WTC11 (cell line): ENCODE measurements around the gene P4HB. TPM values are rescaled to one million over a fixed set of nuclear protein-coding genes. Genes with fewer than 3 reads are reported as not detected.
"Not testable (repeated sequence)": the region's sequence is repeated elsewhere in the genome, so short reads cannot be mapped to it uniquely, and the experiment has no call there.

Experiments used
- ATAC-seq: fragments of 200-7000 bp; cut with Tn5 transposase; 2 replicates; pipeline ENCODE4 v1.10.0; 2021; ENCODE audit warnings: mild to moderate bottlenecking, moderate library complexity
- CTCF ChIA-PET: fragments of 300-600 bp; sonication (Branson Sonifier 250); formaldehyde crosslinking; loops from one replicate; lab custom pipeline; 2021; ENCODE audit warnings: antibody characterized with exemption; lab: Charles Lee
- POLR2A ChIA-PET: fragments of 350-600 bp; sonication (Branson Sonifier 250); formaldehyde crosslinking; loops from one replicate; lab custom pipeline; 2021; ENCODE audit warnings: antibody characterized with exemption; lab: Charles Lee
- DNase-seq: peaks from one replicate; pipeline ENCODE4 v3.0.0; 2021; ENCODE audit warnings: low spot score
- H3K27ac Mint-ChIP-seq: 2 replicates; pipeline ENCODE4 v1.8.0; 2021; ENCODE audit warnings: mixed read lengths
- H3K27me3 Mint-ChIP-seq: 2 replicates; pipeline ENCODE4 v1.8.0; 2021; ENCODE audit warnings: low read depth, mild to moderate bottlenecking, moderate library complexity, mixed read lengths
- H3K36me3 Mint-ChIP-seq: 2 replicates; pipeline ENCODE4 v1.8.0; 2021; ENCODE audit warnings: mixed read lengths
- H3K4me1 Mint-ChIP-seq: 2 replicates; pipeline ENCODE4 v1.8.0; 2022; ENCODE audit warnings: mixed read lengths
- H3K4me3 Mint-ChIP-seq: 2 replicates; pipeline ENCODE4 v1.8.0; 2021; ENCODE audit warnings: mild to moderate bottlenecking, moderate library complexity, mixed read lengths
- H3K9me3 Mint-ChIP-seq: 2 replicates; pipeline ENCODE4 v1.8.0; 2021; ENCODE audit warnings: mixed read lengths
- AFF4 ChIP-seq: sonication (generic); formaldehyde crosslinking; IDR thresholded peaks from 2 replicates; pipeline ENCODE4 v1.8.1; 2023; ENCODE audit warnings: mild to moderate bottlenecking, missing genetic modification reagents, borderline replicate concordance
- ARID4B ChIP-seq: sonication (generic); formaldehyde crosslinking; IDR thresholded peaks from 2 replicates; pipeline ENCODE4 v1.8.0; 2023; ENCODE audit warnings: missing genetic modification reagents, mild to moderate bottlenecking, borderline replicate concordance
- CREM ChIP-seq: sonication (generic); formaldehyde crosslinking; IDR thresholded peaks from 2 replicates; pipeline ENCODE4 v1.8.1; 2022; ENCODE audit warnings: mild to moderate bottlenecking, missing genetic modification reagents, moderate library complexity
- CTCF ChIP-seq: fragments of 200-600 bp; IDR thresholded peaks from 2 replicates; pipeline ENCODE4 v1.8.0; 2022; ENCODE audit warnings: antibody characterized with exemption
- EMX1 ChIP-seq: fragments of 250-450 bp; sonication (Bioruptor Pico); IDR thresholded peaks from 2 replicates; pipeline ENCODE4 v1.8.0; 2021; ENCODE audit warnings: mild to moderate bottlenecking
- FOXJ3 ChIP-seq: sonication (generic); formaldehyde crosslinking; IDR thresholded peaks from 2 replicates; pipeline ENCODE4 v1.9.0; 2021; ENCODE audit warnings: missing genetic modification reagents, mild to moderate bottlenecking, borderline replicate concordance
- HMGA2 ChIP-seq: fragments of 250-450 bp; sonication (Bioruptor Pico); IDR thresholded peaks from 2 replicates; pipeline ENCODE4 v1.4.0; 2021; ENCODE audit warnings: mild to moderate bottlenecking, moderate library complexity
- KAT7 ChIP-seq: sonication (generic); formaldehyde crosslinking; IDR thresholded peaks from 2 replicates; pipeline ENCODE4 v1.8.1; 2023; ENCODE audit warnings: missing genetic modification reagents, mild to moderate bottlenecking, borderline replicate concordance
- MYBL2 ChIP-seq: sonication (generic); formaldehyde crosslinking; IDR thresholded peaks from 2 replicates; pipeline ENCODE4 v1.8.1; 2023; ENCODE audit warnings: mild to moderate bottlenecking, moderate library complexity, missing genetic modification reagents
- NR1H2 ChIP-seq: sonication (generic); formaldehyde crosslinking; IDR thresholded peaks from 2 replicates; pipeline ENCODE4 v1.9.0; 2021; ENCODE audit warnings: mild to moderate bottlenecking, moderate library complexity, missing genetic modification reagents
- PRRX2 ChIP-seq: fragments of 250-450 bp; sonication (Bioruptor Pico); IDR thresholded peaks from 2 replicates; pipeline ENCODE4 v1.8.0; 2021; ENCODE audit warnings: mild to moderate bottlenecking
- RELA ChIP-seq: sonication (generic); formaldehyde crosslinking; IDR thresholded peaks from 2 replicates; pipeline ENCODE4 v1.8.1; 2022; ENCODE audit warnings: missing genetic modification reagents, mild to moderate bottlenecking, borderline replicate concordance
- SOX15 ChIP-seq: fragments of 250-450 bp; sonication (Bioruptor Pico); IDR thresholded peaks from 2 replicates; pipeline ENCODE4 v1.9.0; 2021; ENCODE audit warnings: mild to moderate bottlenecking
- STAT6 ChIP-seq: sonication (generic); formaldehyde crosslinking; conservative IDR thresholded peaks from 2 replicates; pipeline ENCODE4 v1.8.1; 2023; ENCODE audit warnings: mild to moderate bottlenecking, low read depth, missing genetic modification reagents, moderate library complexity
- ZMAT4 ChIP-seq: fragments of 250-450 bp; sonication (Bioruptor Pico); IDR thresholded peaks from 2 replicates; pipeline ENCODE4 v1.9.0; 2021; ENCODE audit warnings: mild to moderate bottlenecking
- ZNF263 ChIP-seq: sonication (generic); formaldehyde crosslinking; IDR thresholded peaks from 2 replicates; pipeline ENCODE4 v1.8.1; 2022; ENCODE audit warnings: low read depth, mild to moderate bottlenecking, moderate library complexity, missing genetic modification reagents
- ZNF671 ChIP-seq: fragments of 250-450 bp; sonication (Bioruptor Pico); IDR thresholded peaks from 2 replicates; pipeline ENCODE4 v1.8.0; 2021; ENCODE audit warnings: mild to moderate bottlenecking
- total RNA-seq: library from RNA; stranded (reverse); gene quantifications from 3 replicates; pipeline ENCODE4 v1.2.3, GENCODE V29; 2021

P4HB gene
- total RNA-seq, 1 experiment from 2014 or later: 380 TPM

GRCh38 chr17:81840059-81840458 lies 20.3 kb downstream of the P4HB start:
- CTCF ChIA-PET: interaction anchor here (1.3 to 1.8 kb wide), 3 partner anchors 12 to 156 kb away, joined by 3 to 6 read pairs (median 3); no protein-coding TSS in a partner anchor
- H3K9me3 Mint-ChIP-seq, DNase-seq, H3K4me3 Mint-ChIP-seq, H3K27me3 Mint-ChIP-seq, H3K27ac Mint-ChIP-seq, POLR2A ChIA-PET, ATAC-seq, H3K4me1 Mint-ChIP-seq: not testable (repeated sequence)
- H3K36me3 Mint-ChIP-seq: peaks cover 12% of the 10 kb centered on the region

- Mint-ChIP-seq H3K4me1 (no peaks in the 10 kb centered on the region), H3K4me3 (no peak overlapping the region), H3K9me3 (no peaks in the 10 kb centered on the region)
- DNase-seq: no peak
- no peak for TF ChIP-seq ZMAT4
- TF ChIP-seq STAT6 (CRISPR knock-in tag): no peak
- TF ChIP-seq AFF4 (CRISPR knock-in tag): no peak
- TF ChIP-seq NR1H2: no peak
- no peak for TF ChIP-seq KAT7 (CRISPR knock-in tag)
- no peak for TF ChIP-seq EMX1 (CRISPR knock-in tag)
- no peak for TF ChIP-seq FOXJ3 (CRISPR knock-in tag)
- no peak for TF ChIP-seq MYBL2 (CRISPR knock-in tag)
- no peak for TF ChIP-seq ZNF671 (CRISPR knock-in tag)
- TF ChIP-seq CTCF: no peak
- no peak for TF ChIP-seq ARID4B (CRISPR knock-in tag)
- no peak for TF ChIP-seq PRRX2 (CRISPR knock-in tag)
- no peak for TF ChIP-seq ZNF263
- no peak for TF ChIP-seq SOX15 (CRISPR knock-in tag)
- no peak for TF ChIP-seq RELA (CRISPR knock-in tag)
- no peak for TF ChIP-seq CREM
- TF ChIP-seq HMGA2 (CRISPR knock-in tag): no peak
- TF ChIP-seq, all 79 proteins: peak for 0
- POLR2A ChIA-PET: interaction anchor here (0.6 kb wide), 1 partner anchor 8 kb away, joined by 3 read pairs; no protein-coding TSS in a partner anchor
- CTCF ChIA-PET: interaction anchor here (1.3 kb wide), 2 partner anchors 17 to 157 kb away, joined by 3 read pairs; no protein-coding TSS in a partner anchor
- H3K36me3 Mint-ChIP-seq: peaks cover 5% of the 10 kb centered on the region
- no peaks in the 10 kb centered on the region for H3K27me3 Mint-ChIP-seq
- no peak for ATAC-seq
- no peak overlapping the region for H3K27ac Mint-ChIP-seq
These were observed 21.0 kb downstream of the P4HB start for GRCh38 chr17:81839301-81839700.
